GM18873 (cell line): ENCODE results near the gene F10.

ENCODE experiments used
- ATAC-seq: cut with Tn5 transposase; IDR thresholded peaks from one replicate; pipeline ENCODE4 v1.9.1; 2021; ENCODE audit warnings: mild to moderate bottlenecking, moderate library complexity, moderate number of reproducible peaks; ENCODE audit not compliant: unreplicated experiment, low FRiP score

The F10 gene

DNA sequence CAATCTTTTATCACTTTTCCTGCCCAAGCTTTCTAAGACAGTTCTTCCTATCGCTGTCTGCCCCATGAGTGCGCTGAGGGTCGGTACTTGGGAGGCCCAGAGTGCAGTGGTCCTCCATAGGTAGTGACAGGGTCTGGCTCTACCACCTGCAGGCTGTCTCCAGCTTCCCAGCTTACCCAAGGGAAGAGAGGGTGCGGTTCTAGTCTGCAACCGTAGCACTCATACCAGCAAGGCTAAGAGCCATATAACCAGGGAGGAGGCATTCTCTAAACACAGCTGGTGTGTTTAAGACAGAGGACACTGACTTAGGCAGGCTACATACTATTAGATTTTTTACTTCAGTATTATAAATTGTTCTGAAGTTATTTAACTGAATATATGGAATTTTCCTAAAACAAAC is 44.1 kb downstream of the F10 start:
- ATAC-seq: no peak

DNA sequence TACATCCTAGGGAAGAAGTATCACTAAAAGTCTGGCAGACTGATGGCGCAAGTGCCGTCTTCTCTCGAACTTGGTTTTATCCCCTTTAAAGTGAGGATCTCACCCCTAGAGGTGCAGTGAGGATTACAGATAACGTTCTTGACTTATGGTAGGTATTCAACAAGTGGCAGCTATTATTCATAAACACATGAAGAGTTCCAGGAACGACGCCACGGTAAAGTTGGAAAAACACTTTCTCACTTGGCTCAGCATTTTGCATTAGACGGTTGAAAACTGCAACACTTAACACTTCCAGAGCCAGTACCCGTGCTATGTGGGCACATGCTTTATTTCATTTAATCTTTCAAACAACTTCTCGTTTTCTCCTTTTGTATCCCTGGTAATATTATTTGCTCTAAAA is 44.6 kb downstream of the F10 start:
- no peak for ATAC-seq

DNA sequence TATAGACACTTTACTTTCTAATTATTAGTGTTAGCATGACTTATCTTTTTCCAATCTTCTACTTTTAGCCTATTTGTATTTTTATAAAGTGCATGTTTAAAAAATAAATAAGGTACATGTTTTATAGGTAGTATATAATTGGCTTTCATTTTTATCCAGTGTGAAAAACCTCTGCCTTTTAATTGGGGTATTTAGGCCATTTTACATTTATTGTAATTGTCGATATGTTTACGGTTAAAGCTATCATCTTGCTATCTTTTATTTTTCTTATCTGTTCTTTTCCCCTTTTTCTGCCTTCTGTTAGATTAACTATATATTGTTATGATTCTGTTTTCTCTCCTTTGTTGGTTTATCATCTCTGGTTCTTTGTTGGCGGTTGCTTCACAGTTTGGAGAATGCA is 45.0 kb downstream of the F10 start:
- ATAC-seq: no peak

DNA sequence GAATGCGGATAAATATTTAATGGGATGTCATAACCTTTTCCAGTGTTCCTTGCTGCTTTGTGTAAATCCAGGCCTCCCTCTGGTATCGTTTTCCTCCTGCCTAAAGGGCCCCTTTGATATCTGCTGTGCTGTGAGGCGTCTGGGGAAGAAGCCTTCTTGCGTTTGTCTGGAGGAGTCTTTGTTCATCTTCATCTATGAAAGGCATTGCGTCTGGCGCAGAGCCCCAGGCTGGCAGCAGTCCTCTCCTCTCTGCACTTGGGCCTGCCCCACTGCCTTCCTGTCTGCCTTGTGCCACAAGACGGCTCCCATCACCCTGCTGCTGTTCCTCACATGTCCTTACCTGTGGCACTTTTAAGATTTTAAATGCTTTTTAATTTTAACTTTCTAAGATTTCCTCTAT is 45.6 kb downstream of the F10 start:
- ATAC-seq: no peak

DNA sequence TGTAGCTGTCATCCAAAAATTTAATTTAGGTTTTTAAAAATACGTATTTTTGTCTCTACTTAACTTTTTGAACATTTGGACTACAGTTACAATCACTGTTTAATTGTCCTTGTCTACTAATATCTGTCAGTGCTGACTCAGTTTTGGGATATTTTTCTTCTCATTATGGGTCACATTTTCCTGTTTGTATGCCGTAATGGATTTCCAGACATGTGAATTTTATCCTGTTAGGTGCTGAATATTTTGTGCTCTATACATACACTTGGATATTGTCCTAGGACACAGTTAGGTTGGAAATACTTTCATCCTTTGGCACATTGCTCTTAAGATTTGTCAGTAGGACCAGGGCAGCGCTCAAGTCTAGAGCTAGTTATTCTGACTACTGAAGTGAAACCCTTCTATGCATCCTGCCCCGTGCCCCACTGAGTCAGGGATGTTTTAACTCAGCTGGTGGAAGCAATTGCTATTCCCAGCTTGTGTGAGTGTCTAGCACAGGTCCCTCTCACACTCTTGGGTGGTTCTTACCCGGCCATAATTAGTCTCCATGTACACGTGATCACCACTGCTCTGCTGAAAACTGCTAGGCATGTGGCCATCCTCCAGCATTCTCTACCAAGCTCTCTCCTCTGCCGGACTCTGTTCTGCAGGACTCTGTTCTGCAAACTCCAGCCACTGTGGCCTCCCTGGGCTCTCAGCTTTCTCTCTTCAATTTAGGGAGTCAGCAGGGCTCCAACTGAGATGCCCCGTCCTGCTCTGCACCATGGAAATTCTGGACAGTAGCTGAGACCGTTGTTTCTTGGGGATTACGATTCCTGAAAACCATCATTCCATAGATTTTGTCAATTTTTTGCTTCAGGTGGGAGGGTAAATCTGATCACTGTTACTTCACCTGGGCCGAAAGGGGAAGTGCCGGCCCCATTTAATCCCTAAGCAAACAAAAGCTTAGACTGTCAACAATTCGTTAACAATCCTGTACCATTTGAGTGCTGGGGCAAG is 47.0 kb downstream of the F10 start:
- ATAC-seq: no peak

DNA sequence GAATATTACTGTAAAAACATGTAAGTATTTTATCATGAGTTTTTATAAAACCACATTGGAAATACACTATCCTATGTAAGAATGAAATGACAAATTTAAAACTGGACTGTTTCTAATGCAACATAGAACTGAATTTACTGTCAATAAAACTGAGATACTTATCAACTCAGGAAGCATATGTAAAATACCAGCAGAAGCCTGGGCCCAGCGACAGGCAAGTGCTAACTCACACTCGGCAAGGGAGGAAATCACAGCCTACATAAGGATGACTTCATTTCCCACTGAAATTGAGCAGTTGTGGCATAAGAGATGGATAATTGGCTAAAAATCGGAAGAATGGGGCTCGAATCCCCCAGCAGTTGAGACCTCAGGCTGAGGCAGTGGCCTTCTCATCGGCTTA is 47.9 kb downstream of the F10 start:
- no peak for ATAC-seq

DNA sequence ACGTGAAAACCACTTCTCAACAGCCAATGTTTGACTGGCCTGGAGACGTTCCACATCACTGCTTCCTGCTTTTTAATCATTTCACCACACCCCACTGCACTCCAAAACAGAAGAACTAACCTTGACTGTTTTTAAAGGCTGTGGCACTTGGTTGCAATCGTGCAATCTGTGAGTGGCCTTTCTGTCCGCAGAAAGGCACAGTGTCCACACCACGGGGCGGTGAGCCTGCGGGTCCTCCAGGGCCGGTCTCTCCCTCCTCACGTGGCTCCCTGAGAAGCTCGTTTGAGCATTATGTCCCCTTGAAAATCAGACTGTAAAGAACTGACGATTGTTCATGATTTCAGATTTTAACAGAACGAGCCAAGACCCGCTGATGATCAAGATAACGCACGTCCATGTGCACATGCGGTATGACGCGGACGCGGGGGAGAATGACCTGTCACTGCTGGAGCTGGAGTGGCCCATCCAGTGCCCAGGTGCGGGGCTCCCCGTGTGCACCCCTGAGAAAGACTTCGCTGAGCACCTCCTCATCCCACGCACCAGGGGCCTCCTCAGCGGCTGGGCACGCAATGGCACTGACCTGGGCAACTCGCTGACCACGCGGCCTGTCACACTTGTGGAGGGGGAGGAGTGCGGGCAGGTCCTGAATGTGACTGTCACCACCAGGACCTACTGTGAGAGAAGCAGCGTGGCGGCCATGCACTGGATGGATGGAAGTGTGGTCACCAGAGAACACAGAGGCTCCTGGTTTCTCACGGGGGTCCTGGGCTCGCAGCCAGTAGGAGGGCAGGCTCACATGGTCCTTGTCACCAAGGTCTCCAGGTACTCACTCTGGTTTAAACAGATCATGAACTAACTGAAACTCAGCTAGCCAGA is 48.9 kb downstream of the F10 start:
- no peak for ATAC-seq

DNA sequence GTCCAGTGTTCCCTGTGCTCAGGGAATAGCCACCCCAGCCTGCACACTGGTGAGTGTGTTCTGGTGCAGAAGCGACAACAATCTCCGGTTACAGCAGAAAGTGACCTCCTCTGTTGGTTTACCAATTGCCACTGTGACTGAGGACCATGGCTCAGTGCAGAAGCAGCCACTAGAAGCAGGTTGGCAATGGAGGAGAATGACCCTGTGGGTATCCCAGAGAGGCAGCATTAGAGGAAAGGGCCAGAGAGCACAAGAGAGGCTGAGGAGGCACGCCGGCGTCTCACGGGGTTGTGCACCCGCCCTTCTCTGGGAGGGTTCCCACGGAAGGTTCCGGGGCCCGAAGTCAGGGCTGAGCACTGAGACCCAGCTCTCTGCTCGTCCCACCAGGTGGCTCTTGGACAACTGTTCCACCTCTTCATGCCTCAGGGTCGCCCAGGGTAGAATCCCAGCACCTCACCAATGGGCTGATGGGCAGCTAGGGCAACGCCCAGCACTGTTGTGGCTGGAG is 49.9 kb downstream of the F10 start:
- ATAC-seq: no peak

DNA sequence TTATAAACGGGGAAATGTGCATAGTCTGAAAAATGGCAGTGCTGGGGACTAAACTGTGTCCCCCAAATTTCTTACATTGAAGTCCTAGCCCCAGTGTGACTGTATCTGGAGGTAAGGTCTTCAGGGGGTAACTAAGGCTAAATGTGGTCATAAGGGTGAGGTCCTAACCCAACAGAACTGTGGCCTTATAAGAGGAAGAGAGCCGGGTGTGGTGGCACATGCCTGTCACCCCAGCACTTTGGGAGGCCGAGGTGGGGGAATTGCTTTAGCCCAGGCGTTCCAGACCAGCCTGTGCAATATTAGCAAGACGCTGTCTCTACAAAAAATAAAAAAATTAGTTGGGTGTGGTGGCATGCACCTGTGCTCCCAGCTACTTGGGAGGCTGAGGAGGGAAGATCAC is 53.7 kb downstream of the F10 start:
- no peak for ATAC-seq

DNA sequence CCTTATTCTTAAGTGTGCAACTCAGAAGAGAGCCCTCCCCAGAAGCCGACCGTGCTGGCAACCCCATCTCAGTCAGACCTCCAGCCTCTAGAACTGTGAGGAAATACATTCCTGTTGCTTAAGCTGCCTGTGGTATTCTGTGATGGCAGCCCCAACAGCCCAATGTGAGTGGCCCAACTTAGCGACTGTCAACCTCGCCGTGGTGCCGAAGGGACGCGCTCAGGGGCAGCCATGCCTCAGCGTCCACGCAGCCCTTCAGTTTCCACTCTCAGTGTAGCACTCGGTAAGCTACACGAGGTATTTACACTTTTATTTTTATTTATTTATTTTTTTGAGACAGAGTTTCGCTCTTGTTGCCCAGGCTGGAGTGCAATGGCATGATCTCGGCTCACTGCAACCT is 54.2 kb downstream of the F10 start:
- ATAC-seq: no peak

DNA sequence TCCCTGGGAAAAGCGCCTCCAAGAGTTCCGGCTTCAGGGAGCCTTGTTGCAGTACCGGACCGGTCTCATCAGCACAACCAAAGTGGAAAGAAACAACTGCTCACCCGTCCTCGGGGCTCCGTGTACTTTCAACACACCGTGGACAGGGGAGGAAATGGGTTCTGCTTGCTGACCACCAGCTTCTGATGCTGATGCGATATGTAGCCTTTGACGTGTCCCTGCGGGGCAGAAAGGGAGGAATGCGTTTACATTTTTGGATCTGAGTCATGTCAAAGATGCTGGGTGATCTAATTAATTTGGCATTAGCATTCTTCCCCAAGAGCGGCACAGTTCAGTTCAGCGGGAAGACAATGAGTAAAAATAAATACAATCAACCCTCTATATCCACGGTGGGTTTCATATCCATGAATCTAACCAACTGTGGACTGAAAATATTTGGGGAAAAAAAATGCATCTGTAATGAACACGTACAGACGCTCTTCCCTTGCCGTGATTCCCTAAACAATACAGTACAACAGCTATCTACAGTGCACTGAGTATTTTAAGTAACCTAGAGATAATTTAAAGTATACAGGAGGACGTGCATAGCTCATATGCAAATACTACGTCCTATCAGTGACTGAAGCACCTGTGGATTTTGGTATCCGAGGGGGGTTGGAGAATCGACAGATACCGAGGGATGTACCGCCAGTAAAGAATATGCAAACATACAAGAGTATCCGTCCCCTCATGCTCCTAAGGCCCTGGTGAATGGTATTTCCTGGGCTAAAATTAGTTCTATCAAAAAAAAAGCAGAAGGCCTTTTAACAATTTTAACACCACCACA is 55.7 kb downstream of the F10 start:
- no peak for ATAC-seq

DNA sequence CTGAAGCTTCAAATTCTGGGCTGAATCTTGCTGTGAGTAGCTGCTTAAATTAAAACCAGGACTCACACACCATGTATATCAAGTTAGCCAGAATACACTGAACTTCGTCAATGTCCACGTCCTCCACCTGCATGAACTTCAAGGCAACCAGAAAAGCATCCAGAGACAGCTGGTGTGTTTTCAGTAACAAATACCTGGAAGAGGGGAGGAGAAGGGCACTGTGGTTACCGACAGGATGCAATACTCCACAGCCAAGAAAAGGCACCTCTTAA is 56.2 kb downstream of the F10 start:
- ATAC-seq: no peak

DNA sequence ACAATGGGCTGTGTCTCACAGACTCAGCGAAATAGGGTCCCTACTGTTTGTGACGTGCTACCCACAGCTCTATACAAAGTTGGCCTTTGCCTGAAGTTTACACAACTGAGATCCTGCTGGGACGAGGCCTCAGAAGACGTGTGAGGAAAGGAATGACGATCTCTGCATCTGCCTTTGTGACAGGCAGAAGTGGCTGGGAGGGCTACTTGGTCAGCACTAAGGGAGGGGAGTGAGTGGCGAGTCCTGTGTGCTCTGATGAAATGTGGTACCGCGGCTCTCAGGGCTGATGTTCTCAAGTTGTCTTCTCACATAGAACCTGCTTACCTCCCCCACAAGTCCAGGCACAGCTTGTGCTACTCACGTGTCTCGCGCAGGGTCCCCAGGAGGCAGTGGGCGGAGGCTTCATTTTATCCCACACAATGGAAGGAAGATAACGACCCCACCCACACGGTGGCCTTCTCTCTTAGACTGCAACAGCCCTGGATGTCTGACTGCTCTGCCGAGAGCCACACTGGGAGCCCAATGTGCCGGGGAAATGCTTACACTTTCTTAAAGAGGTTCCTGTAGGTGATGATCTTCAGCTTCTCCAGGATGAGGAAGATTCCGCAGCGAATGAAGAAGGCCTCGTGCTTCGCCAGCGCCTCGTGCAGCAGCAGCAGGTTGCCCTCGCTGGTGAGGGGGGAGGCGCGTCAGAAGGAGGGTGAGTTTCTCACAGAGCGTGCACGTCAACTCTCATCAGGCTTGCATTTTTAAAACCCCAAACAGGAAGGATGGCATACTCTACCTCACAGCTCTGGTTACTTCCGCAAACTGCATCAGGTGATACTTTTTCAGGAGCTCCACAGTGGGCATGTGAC is 57.0 kb downstream of the F10 start:
- ATAC-seq: no peak

DNA sequence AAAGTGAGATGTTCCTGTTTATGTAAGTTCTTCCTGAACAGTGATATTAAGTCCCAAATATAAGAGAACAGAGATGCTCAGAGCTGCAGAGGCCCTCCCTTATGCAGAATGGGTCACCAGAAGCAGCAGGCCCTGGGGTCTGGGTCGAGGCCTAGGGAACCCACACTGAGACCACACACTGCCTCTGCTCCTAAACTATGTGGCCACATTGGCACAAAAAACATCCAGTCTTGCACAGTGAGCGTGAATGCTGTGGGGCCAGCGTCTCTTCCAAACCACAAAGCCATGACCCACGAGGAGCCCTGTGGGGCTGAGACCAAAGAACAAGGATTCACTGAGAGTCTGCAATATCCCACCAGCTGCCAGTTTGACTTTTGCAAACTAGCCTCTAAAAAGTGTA is 59.4 kb downstream of the F10 start:
- no peak for ATAC-seq

DNA sequence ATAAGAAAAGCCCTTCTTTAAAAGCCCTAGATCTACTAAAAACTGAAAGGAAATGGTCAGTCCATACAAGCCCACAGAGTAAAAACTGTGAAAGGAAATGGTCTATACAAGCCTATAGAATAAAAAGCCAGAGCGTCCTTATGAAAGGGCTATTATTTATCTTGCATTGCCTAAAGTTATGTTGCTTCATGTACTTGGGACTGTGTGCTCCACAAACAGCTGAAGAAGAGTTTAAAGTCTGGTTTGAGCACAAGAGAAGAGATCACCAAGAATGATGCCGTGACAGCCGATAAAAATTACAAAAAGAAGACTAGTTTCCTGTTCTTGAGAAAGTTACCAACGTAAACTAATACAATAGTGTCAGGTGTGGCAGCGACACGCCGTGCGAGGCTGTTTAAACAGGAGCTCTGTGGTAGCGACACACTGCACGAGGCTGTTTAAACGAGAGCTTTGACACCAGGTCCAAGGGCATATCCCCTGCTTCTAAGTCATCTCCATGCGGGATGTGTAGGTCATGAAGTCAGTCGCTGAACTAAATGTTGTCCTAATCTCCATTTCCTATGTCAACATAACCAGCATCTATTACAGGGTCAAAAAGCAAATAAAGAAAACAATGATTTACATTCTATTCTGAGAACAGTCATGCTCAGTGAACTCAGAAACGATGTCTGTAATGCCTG is 61.0 kb downstream of the F10 start:
- ATAC-seq: no peak

DNA sequence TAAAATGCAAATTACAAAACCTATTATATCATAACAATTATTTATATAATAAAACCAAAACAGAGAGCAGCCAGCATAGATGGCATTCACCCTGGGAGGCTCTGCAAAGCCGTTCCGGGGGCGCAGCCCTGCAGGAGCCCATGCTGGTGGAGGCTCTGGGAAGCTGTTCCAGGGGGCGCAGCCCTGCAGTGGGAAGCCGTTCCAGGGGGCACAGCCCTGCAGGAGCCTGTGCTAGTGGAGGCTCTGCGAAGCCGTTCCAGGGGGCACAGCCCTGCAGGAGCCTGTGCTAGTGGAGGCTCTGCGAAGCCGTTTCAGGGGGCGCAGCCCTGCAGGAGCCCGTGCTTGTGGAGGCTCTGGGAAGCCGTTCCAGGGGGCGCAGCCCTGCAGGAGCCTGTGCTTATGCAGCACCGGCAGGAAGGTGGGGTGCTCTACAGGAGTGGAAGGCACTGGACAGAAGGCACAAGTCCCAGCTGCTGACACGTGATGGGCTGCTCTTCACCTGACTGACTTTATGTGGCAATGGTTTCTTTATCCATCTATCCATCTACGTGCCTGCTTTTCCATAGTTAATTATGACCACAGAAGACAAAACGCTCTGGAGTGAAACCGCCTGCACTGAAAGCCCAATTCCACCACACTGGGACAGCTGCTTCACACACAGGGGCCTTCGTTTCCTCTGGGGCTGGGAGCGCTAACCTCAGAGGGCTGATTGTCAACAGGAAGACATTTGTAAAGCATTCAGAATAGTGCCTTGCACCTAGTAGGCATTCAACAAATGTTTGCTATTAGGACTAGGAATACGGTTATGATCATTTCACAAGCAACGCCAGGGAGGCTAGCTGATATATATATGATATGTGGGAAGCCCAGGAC is 62.2 kb downstream of the F10 start:
- no peak for ATAC-seq

DNA sequence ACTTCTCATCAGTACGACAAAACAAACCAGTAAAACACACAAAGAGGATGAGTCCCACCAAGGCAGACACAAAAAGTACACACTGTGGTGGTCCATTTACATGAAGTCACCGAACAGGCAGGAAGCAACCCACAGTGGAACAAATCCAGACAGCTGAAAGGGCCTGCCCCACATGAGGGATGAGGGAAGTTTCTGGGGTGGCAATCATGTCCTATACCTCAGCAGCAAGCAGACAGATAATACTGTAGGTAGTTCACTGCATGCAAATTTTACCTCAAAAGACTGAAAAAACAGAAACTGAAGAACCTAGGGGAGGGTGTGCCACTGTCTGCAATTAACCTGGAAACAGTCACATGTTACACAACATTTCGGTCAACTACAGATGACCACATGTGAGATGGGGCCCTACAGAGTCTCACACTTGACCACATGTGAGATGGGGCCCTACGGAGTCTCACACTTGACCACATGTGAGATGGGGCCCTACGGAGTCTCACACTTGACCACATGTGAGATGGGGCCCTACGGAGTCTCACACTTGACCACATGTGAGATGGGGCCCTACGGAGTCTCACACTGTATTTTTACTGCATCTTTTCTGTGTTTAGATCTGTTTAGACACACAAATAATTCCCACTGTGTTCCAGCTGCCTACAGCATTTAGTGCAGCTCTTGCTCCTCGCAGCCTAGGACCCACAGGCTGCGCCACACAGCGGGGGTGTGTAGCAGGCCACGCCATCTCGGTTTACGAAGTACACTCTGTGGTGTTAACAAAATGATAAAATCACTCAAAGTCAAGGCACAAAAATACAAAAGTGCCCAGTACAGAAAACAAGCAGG is 63.7 kb downstream of the F10 start:
- no peak for ATAC-seq
